ENCODE measurements around the gene OXNAD1. TPM values are rescaled to one million over a fixed set of nuclear protein-coding genes. Genes with fewer than 3 reads are reported as not detected.

The OXNAD1 gene
- total RNA-seq, 2 experiments from 2014 or later: 18.1 to 18.7 TPM

- no peak overlapping the region for H2AFZ ChIP-seq (ENCODE audit: low read length)
- no peaks in the 10 kb centered on the region for H3K79me2 ChIP-seq (ENCODE audit: insufficient read depth, low read depth, low read length)
- H3K9me3 ChIP-seq (ENCODE audit: low read length): peaks cover 12% of the 10 kb centered on the region
- H3K4me3 ChIP-seq (ENCODE audit: low read depth, low read length, poor library complexity, severe bottlenecking): no peak overlapping the region
- H4K20me1 ChIP-seq (ENCODE audit: insufficient read depth, low read length): no peaks in the 10 kb centered on the region
- peaks cover 94% of the 10 kb centered on the region for H3K36me3 ChIP-seq (ENCODE audit: insufficient read depth, low read length)
- ChIA-PET CTCF (ENCODE audit: unreplicated experiment) (no interaction called here), POLR2A (no interaction called here)
- H3K9me2 ChIP-seq (ENCODE audit: insufficient read depth, low read length): no peaks in the 10 kb centered on the region
- DNase-seq (ENCODE audit: low spot score): no peak
- H3K4me1 ChIP-seq (ENCODE audit: insufficient read depth, low read length, poor library complexity, severe bottlenecking): no peaks in the 10 kb centered on the region
- H3K4me2 ChIP-seq (ENCODE audit: low read length): no peak overlapping the region
- intact Hi-C loops (cut with micrococcal nuclease; ENCODE audit: unreplicated experiment): no loop called here
- TF ChIP-seq CTCF (conservative IDR thresholded peaks at IDR 0.05; ENCODE audit: low read length): no peak
- no peak for TF ChIP-seq EZH2phosphoT487 (IDR thresholded peaks at IDR 0.05; ENCODE audit: borderline replicate concordance, low read depth, low read length)
- no TSS peak for BruUV-seq (replicated peaks)
- no peak overlapping the region for H3K27ac ChIP-seq (ENCODE audit: low read depth, low read length, poor library complexity, severe bottlenecking)
Measured at GRCh38 chr3:16328124-16328523, 63.1 kb downstream of the OXNAD1 start.

- H3K9me2 ChIP-seq (ENCODE audit: insufficient read depth, low read length): no peaks in the 10 kb centered on the region
- no peak for DNase-seq (ENCODE audit: low spot score)
- TF ChIP-seq EZH2phosphoT487 (IDR thresholded peaks at IDR 0.05; ENCODE audit: borderline replicate concordance, low read depth, low read length): no peak
- no peak for TF ChIP-seq CTCF (conservative IDR thresholded peaks at IDR 0.05; ENCODE audit: low read length)
- H2AFZ ChIP-seq (ENCODE audit: low read length): no peak overlapping the region
- H3K9me3 ChIP-seq (ENCODE audit: low read length): peaks cover 12% of the 10 kb centered on the region
- H3K4me3 ChIP-seq (ENCODE audit: low read depth, low read length, poor library complexity, severe bottlenecking): no peak overlapping the region
- ChIA-PET POLR2A (interaction anchor here (0.6 kb wide), 1 partner anchor 719 kb away, joined by 3 read pairs; no protein-coding TSS in a partner anchor), CTCF (ENCODE audit: unreplicated experiment) (no interaction called here)
- no peaks in the 10 kb centered on the region for H3K79me2 ChIP-seq (ENCODE audit: insufficient read depth, low read depth, low read length)
- no peak overlapping the region for H3K4me2 ChIP-seq (ENCODE audit: low read length)
- peaks cover 94% of the 10 kb centered on the region for H3K36me3 ChIP-seq (ENCODE audit: insufficient read depth, low read length)
- no TSS peak for BruUV-seq (replicated peaks)
- no peak overlapping the region for H3K27ac ChIP-seq (ENCODE audit: low read depth, low read length, poor library complexity, severe bottlenecking)
- H3K4me1 ChIP-seq (ENCODE audit: insufficient read depth, low read length, poor library complexity, severe bottlenecking): no peaks in the 10 kb centered on the region
- no peaks in the 10 kb centered on the region for H4K20me1 ChIP-seq (ENCODE audit: insufficient read depth, low read length)
- intact Hi-C loops (cut with micrococcal nuclease; ENCODE audit: unreplicated experiment): no loop called here
Measured at GRCh38 chr3:16329036-16329825, 64.2 kb downstream of the OXNAD1 start.

- no peak for TF ChIP-seq CTCF (conservative IDR thresholded peaks at IDR 0.05; ENCODE audit: low read length)
- no peak for TF ChIP-seq EZH2phosphoT487 (IDR thresholded peaks at IDR 0.05; ENCODE audit: borderline replicate concordance, low read depth, low read length)
- Histone ChIP-seq H3K4me2 (ENCODE audit: low read length) (no peak overlapping the region), H3K27ac (ENCODE audit: low read depth, low read length, poor library complexity, severe bottlenecking) (no peak overlapping the region), H3K4me1 (ENCODE audit: insufficient read depth, low read length, poor library complexity, severe bottlenecking) (no peaks in the 10 kb centered on the region), H4K20me1 (ENCODE audit: insufficient read depth, low read length) (no peaks in the 10 kb centered on the region), H3K9me3 (ENCODE audit: low read length) (peaks cover 12% of the 10 kb centered on the region), H3K36me3 (ENCODE audit: insufficient read depth, low read length) (peaks cover 94% of the 10 kb centered on the region), H2AFZ (ENCODE audit: low read length) (no peak overlapping the region), H3K4me3 (ENCODE audit: low read depth, low read length, poor library complexity, severe bottlenecking) (no peak overlapping the region), H3K9me2 (ENCODE audit: insufficient read depth, low read length) (no peaks in the 10 kb centered on the region), H3K79me2 (ENCODE audit: insufficient read depth, low read depth, low read length) (no peaks in the 10 kb centered on the region)
- no peak for DNase-seq (ENCODE audit: low spot score)
- no TSS peak for BruUV-seq (replicated peaks)
- ChIA-PET CTCF (ENCODE audit: unreplicated experiment) (no interaction called here), POLR2A (no interaction called here)
- intact Hi-C loops (cut with micrococcal nuclease; ENCODE audit: unreplicated experiment): no loop called here
Measured at GRCh38 chr3:16329826-16330129, 64.8 kb downstream of the OXNAD1 start.

Data from OCI-LY7 (cell line).